Measurements from ENCODE around the gene SYT6.

GRCh38 chr1:114081437-114082303, 72.0 kb downstream of the SYT6 start:
- TF ChIP-seq CTCF (IDR thresholded peaks at IDR 0.05 in 8 of 11, conservative IDR thresholded peaks at IDR 0.05 in 3 of 11): no peak
- no peak for TF ChIP-seq POLR2AphosphoS5 (IDR thresholded peaks at IDR 0.05)
